Body of pancreas (tissue), 4 donors: Measurements from ENCODE around the gene SGMS1.

ENCODE experiments used
- POLR2A ChIP-seq, 3 donors: fragments of 450-650 bp; IDR thresholded peaks; one replicate each; pipeline ENCODE4 v1.6.1; 2016; ENCODE audit warnings: antibody characterized with exemption in 3 of 3, mild to moderate bottlenecking in 2 of 3
- TF ChIP-seq, protein P1 (sequence below), 7 experiments: fragments of 450-650 bp in 4 of 7; fragments of 200-600 bp in 3 of 7; sonication (generic) in 3 of 7; IDR thresholded peaks; one replicate each; pipeline ENCODE4 v1.5.1; 2016 to 2019; ENCODE audit warnings: antibody characterized with exemption in 7 of 7

DNA sequence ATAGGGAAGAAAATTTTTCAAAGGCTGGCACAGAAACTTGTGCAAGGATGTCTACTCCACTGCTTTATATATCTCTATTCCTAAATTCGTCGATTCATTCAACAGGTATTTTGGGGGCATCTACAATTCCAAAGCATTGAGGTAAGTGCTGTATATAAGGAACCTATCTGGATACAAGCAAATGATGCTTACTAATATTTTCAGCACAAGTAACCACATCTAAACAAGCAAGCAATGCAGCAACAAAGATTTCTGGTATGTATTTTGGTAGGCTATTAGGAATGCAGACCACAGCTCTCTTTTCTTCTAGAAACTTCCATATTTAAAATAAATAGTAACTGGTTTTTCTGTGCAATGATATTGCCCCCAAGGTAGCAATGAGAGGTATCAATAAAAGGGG is 183.9 kb downstream of the SGMS1 start:
- TF ChIP-seq POLR2A (IDR thresholded peaks at IDR 0.05): no peak
- TF ChIP-seq, protein P1, sequence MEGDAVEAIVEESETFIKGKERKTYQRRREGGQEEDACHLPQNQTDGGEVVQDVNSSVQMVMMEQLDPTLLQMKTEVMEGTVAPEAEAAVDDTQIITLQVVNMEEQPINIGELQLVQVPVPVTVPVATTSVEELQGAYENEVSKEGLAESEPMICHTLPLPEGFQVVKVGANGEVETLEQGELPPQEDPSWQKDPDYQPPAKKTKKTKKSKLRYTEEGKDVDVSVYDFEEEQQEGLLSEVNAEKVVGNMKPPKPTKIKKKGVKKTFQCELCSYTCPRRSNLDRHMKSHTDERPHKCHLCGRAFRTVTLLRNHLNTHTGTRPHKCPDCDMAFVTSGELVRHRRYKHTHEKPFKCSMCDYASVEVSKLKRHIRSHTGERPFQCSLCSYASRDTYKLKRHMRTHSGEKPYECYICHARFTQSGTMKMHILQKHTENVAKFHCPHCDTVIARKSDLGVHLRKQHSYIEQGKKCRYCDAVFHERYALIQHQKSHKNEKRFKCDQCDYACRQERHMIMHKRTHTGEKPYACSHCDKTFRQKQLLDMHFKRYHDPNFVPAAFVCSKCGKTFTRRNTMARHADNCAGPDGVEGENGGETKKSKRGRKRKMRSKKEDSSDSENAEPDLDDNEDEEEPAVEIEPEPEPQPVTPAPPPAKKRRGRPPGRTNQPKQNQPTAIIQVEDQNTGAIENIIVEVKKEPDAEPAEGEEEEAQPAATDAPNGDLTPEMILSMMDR (IDR thresholded peaks at IDR 0.05): no peak
